Measurements from ENCODE around the gene GOLT1B.

- TF ChIP-seq CTCF (conservative IDR thresholded peaks at IDR 0.05; ENCODE audit: low read length) = no peak
- TF ChIP-seq EZH2phosphoT487 (IDR thresholded peaks at IDR 0.05; ENCODE audit: borderline replicate concordance, low read depth, low read length) = no peak
These were observed 30.3 kb upstream of the GOLT1B start for GRCh38 chr12:21471294-21471693.
